SK-N-SH (cell line): ENCODE data around the gene STAT5B. TPM values are rescaled to one million over a fixed set of nuclear protein-coding genes. Genes with fewer than 3 reads are reported as not detected.
A peak's percentile ranks its signal among the peaks of the same experiment; 100 is the strongest.

ENCODE experiments used
- CTCF ChIA-PET: fragments of 300-600, 350-600 bp; formaldehyde crosslinking; extraction: SDS; loops from one replicate; lab custom pipeline; 2021; lab: Yijun Ruan, JAX
- POLR2A ChIA-PET: fragments of 350-600 bp; sonication (Branson Sonifier 250); formaldehyde crosslinking; extraction: SDS; loops from one replicate; lab custom pipeline; 2020; ENCODE audit warnings: antibody characterized with exemption, inconsistent platforms; lab: Yijun Ruan, JAX
- DNase-seq: peaks from one replicate; pipeline ENCODE4 v3.0.0; 2012
- H2AFZ ChIP-seq: fragments of 200-600 bp; sonication (generic); 2 replicates; pipeline ENCODE4 v1.8.1; 2016; ENCODE audit warnings: antibody characterized with exemption, mild to moderate bottlenecking, low read depth
- H3F3A ChIP-seq: fragments of 200-600 bp; sonication (generic); replicated peaks from 2 replicates; pipeline ENCODE3; 2016; ENCODE audit warnings: antibody characterized with exemption, mild to moderate bottlenecking; ENCODE audit not compliant: insufficient read depth
- H3K27ac ChIP-seq, 2 experiments: fragments of 200-500 bp in 1 of 2; fragments of 200-600 bp in 1 of 2; sonication (Bioruptor generic) in 1 of 2; sonication (generic), shearing (Covaris generic) in 1 of 2; 2 replicates each; pipeline versions ENCODE4 v1.5.1 to v1.6.1; 2014 to 2016; ENCODE audit warnings: low read depth in 2 of 2, inconsistent platforms in 1 of 2, low read length in 1 of 2, mild to moderate bottlenecking in 1 of 2, mixed read lengths in 1 of 2
- H3K27me3 ChIP-seq: fragments of 200-600 bp; sonication (generic), shearing (Covaris generic); 2 replicates; pipeline ENCODE4 v1.6.1; 2016; ENCODE audit warnings: mixed run types; ENCODE audit not compliant: insufficient read depth
- H3K36me3 ChIP-seq, 2 experiments: fragments of 200-500 bp in 1 of 2; fragments of 200-600 bp in 1 of 2; sonication (Bioruptor generic) in 1 of 2; sonication (generic) in 1 of 2; replicated peaks in 1 of 2; 2 replicates each; pipeline versions ENCODE3 to v1.5.1; 2014 to 2016; ENCODE audit warnings: low read length in 1 of 2, mild to moderate bottlenecking in 1 of 2; ENCODE audit not compliant: insufficient read depth in 2 of 2, control insufficient read depth in 1 of 2
- H3K4me1 ChIP-seq, 2 experiments: fragments of 200-500 bp in 1 of 2; fragments of 200-600 bp in 1 of 2; sonication (Bioruptor generic) in 1 of 2; sonication (generic), shearing (Covaris generic) in 1 of 2; 2 replicates each; pipeline versions ENCODE4 v1.5.1 to v1.6.1; 2014 to 2016; ENCODE audit warnings: low read depth in 1 of 2, low read length in 1 of 2, mixed run types in 1 of 2; ENCODE audit not compliant: insufficient read depth in 2 of 2, control insufficient read depth in 1 of 2
- H3K4me2 ChIP-seq: fragments of 200-600 bp; sonication (generic), shearing (Covaris generic); 2 replicates; pipeline ENCODE4 v1.6.1; 2017; ENCODE audit warnings: mixed run types
- H3K4me3 ChIP-seq, 2 experiments: fragments of 200-500 bp in 1 of 2; fragments of 200-600 bp in 1 of 2; sonication (Bioruptor generic) in 1 of 2; sonication (generic), shearing (Covaris generic) in 1 of 2; 2 replicates each; pipeline versions ENCODE4 v1.5.1 to v1.8.1; 2014 to 2016; ENCODE audit warnings: low read depth in 2 of 2, inconsistent platforms in 1 of 2, low read length in 1 of 2, mild to moderate bottlenecking in 1 of 2, mixed read lengths in 1 of 2, moderate library complexity in 1 of 2
- H3K79me2 ChIP-seq: fragments of 200-600 bp; sonication (generic); 2 replicates; pipeline ENCODE4 v1.8.1; 2017; ENCODE audit warnings: mild to moderate bottlenecking; ENCODE audit not compliant: insufficient read depth
- H3K9ac ChIP-seq: fragments of 200-600 bp; sonication (generic); 2 replicates; pipeline ENCODE4 v1.6.1; 2017; ENCODE audit warnings: mixed run types
- H3K9me2 ChIP-seq: fragments of 200-600 bp; sonication (generic); 2 replicates; pipeline ENCODE4 v1.6.1; 2017; ENCODE audit warnings: mixed run types
- H3K9me3 ChIP-seq: fragments of 200-600 bp; sonication (generic); 2 replicates; pipeline ENCODE4 v1.6.1; 2017; ENCODE audit warnings: mixed run types, mild to moderate bottlenecking, moderate library complexity
- H4K20me1 ChIP-seq: fragments of 200-600 bp; sonication (generic); 2 replicates; pipeline ENCODE4 v1.6.1; 2017; ENCODE audit warnings: mild to moderate bottlenecking, mixed run types; ENCODE audit not compliant: insufficient read depth
- CTCF ChIP-seq: fragments of 200-600 bp; sonication (generic); IDR thresholded peaks from 2 replicates; pipeline ENCODE4 v1.6.1; 2017; ENCODE audit warnings: antibody characterized with exemption, mild to moderate bottlenecking, moderate library complexity
- EP300 ChIP-seq, 2 experiments: IDR thresholded peaks; 2 replicates each; pipeline versions ENCODE4 v1.4.0 to v1.6.1; 2012; ENCODE audit warnings: borderline replicate concordance in 1 of 2, low read depth in 1 of 2, low read length in 1 of 2
- EZH2phosphoT487 ChIP-seq: fragments of 200-600 bp; sonication (generic); IDR thresholded peaks from 2 replicates; pipeline ENCODE4 v1.6.1; 2017; ENCODE audit warnings: low read depth, mixed run types, mild to moderate bottlenecking, antibody characterized with exemption, moderate library complexity, borderline replicate concordance
- FOSL2 ChIP-seq: IDR thresholded peaks from 2 replicates; pipeline ENCODE4 v1.4.0; 2012; ENCODE audit warnings: low read depth, mild to moderate bottlenecking, moderate library complexity, borderline replicate concordance
- FOXJ3 ChIP-seq: sonication (generic); formaldehyde crosslinking; IDR thresholded peaks from 2 replicates; pipeline ENCODE4 v1.5.1; 2020; ENCODE audit warnings: mild to moderate bottlenecking, missing genetic modification reagents
- FOXM1 ChIP-seq: IDR thresholded peaks from 2 replicates; pipeline ENCODE4 v1.4.0; 2012; ENCODE audit warnings: low read depth, mild to moderate bottlenecking
- GABPA ChIP-seq: IDR thresholded peaks from 2 replicates; pipeline ENCODE4 v1.4.0; 2012; ENCODE audit warnings: low read depth, mild to moderate bottlenecking
- GATA2 ChIP-seq: sonication (generic); formaldehyde crosslinking; IDR thresholded peaks from 2 replicates; pipeline ENCODE4 v1.5.0; 2020; ENCODE audit warnings: mild to moderate bottlenecking, missing genetic modification reagents
- MAX ChIP-seq: IDR thresholded peaks from 2 replicates; pipeline ENCODE4 v1.4.0; 2012; ENCODE audit warnings: low read depth
- MXI1 ChIP-seq: IDR thresholded peaks from 2 replicates; pipeline ENCODE4 v1.6.1; 2012; ENCODE audit warnings: mild to moderate bottlenecking, low read depth, low read length, improper control_type of control experiment
- POLR2AphosphoS5 ChIP-seq: IDR thresholded peaks from 2 replicates; pipeline ENCODE4 v1.6.1; 2012; ENCODE audit warnings: low read depth, low read length
- RAD21 ChIP-seq: IDR thresholded peaks from 2 replicates; pipeline ENCODE4 v1.6.1; 2012; ENCODE audit warnings: mild to moderate bottlenecking, low read length
- RCOR1 ChIP-seq: fragments of 150-350 bp; IDR thresholded peaks from 2 replicates; pipeline ENCODE4 v1.6.1; 2017; ENCODE audit warnings: antibody characterized with exemption, low read length
- REST ChIP-seq: IDR thresholded peaks from 2 replicates; pipeline ENCODE4 v1.6.1; 2012; ENCODE audit warnings: mild to moderate bottlenecking, low read depth, low read length, moderate library complexity
- RFX5 ChIP-seq: IDR thresholded peaks from 2 replicates; pipeline ENCODE4 v1.6.1; 2012; ENCODE audit warnings: mild to moderate bottlenecking, improper control_type of control experiment, low read length
- RXRA ChIP-seq: IDR thresholded peaks from 2 replicates; pipeline ENCODE4 v1.4.0; 2012; ENCODE audit warnings: low read depth, mild to moderate bottlenecking, borderline replicate concordance
- SMC3 ChIP-seq: IDR thresholded peaks from 2 replicates; pipeline ENCODE4 v1.6.1; 2012; ENCODE audit warnings: low read depth, low read length, improper control_type of control experiment
- TCF12 ChIP-seq: IDR thresholded peaks from 2 replicates; pipeline ENCODE4 v1.4.0; 2012
- ZBTB33 ChIP-seq: IDR thresholded peaks from 2 replicates; pipeline ENCODE4 v1.4.0; 2012; ENCODE audit warnings: low read depth, borderline replicate concordance
- WGBS: methylation state at CpG from one replicate; pipeline ENCODE4 v1.1.6; 2017; ENCODE audit warnings: low lambda C conversion rate; 5-methylcytosine and 5-hydroxymethylcytosine counted together
- polyA plus RNA-seq, 3 experiments: library from polyadenylated mRNA; depleted of rRNA; stranded (reverse); fragments of >200 nt; gene quantifications; 2 replicates each; pipeline ENCODE4 v1.2.3, GENCODE V29; 2012

STAT5B gene
- polyA plus RNA-seq, 1 of the 3 experiments (the other 2 are of a cell fraction) = 23.6 TPM

- DNase-seq = peak; percentile 16
- WGBS = 91% methylated on average over 5 of the region's 5 CpGs
- Histone ChIP-seq H3K9ac (no peak overlapping the region), H3K27ac (no peak overlapping the region), H3K4me1 (peaks cover 0 to 18% of the 10 kb centered on the region in 2 experiments; a peak in 1 of 4 replicates), H3F3A (peaks cover 4% of the 10 kb centered on the region), H4K20me1 (no peaks in the 10 kb centered on the region), H3K36me3 (no peaks in the 10 kb centered on the region), H3K9me2 (no peaks in the 10 kb centered on the region), H3K27me3 (no peaks in the 10 kb centered on the region), H3K9me3 (no peaks in the 10 kb centered on the region), H3K4me3 (no peak overlapping the region), H3K79me2 (no peaks in the 10 kb centered on the region), H2AFZ (no peak overlapping the region), H3K4me2 (no peak overlapping the region)
- CTCF ChIA-PET = no interaction called here
- POLR2A ChIA-PET = no interaction called here
- TF ChIP-seq EP300 (IDR thresholded peaks at IDR 0.05; ENCODE audit: borderline replicate concordance in 1 of 2, low read depth in 1 of 2, low read length in 1 of 2) = no peak
- no peak for TF ChIP-seq RFX5
- TF ChIP-seq REST = no peak
- no peak for TF ChIP-seq MAX
- no peak for TF ChIP-seq FOXJ3 (CRISPR knock-in tag)
- no peak for TF ChIP-seq GATA2 (CRISPR knock-in tag)
- TF ChIP-seq RAD21 = no peak
- no peak for TF ChIP-seq MXI1
- TF ChIP-seq SMC3 = no peak
- no peak for TF ChIP-seq ZBTB33
- TF ChIP-seq FOXM1 = no peak
- TF ChIP-seq EZH2phosphoT487 = no peak
- TF ChIP-seq FOSL2 = no peak
- no peak for TF ChIP-seq GABPA
- TF ChIP-seq POLR2AphosphoS5 = no peak
- TF ChIP-seq TCF12 = no peak
- no peak for TF ChIP-seq CTCF
- no peak for TF ChIP-seq RXRA
- TF ChIP-seq RCOR1 = no peak
Observed at GRCh38 chr17:42286411-42287221, 10.4 kb upstream of the STAT5B start.
